ENCODE results near the gene TXNRD1.
"Not testable (repeated sequence)": the region's sequence is repeated elsewhere in the genome, so short reads cannot be mapped to it uniquely, and the experiment has no call there.

The TXNRD1 gene

DNA sequence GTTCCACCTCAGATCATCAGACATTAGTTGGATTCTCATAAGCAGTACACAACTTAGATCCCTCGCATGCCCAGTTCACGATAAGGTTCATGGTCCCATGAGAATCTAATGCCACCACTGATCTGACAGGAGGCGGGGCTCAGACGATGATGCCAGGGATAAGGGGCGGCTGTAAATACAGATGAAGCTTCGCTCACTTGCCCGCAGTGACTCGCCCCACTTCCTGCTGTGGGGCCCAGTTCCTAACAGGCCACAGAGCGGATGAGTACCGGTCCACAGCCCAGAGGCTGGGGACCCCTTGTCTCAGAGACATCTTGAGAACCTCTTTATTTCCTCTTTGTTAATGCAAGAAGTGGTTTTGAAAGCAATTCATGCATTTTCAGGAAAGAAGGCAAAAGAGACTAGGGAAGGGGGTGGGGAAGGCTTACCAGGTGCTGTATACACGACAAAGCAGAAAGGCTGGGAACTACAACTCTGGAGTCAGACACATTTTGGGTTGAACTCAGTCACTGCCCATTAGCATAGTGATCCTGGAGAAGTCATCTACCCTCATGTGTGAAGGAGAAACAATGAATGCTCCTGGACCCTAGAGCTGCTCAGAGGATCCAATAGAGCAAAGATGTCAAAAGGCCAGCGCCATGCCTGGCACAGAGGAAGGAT, 156.6 kb downstream of the TXNRD1 start:
- peak; percentile 7 for DNase-seq (ENCODE audit: low spot score)

DNA sequence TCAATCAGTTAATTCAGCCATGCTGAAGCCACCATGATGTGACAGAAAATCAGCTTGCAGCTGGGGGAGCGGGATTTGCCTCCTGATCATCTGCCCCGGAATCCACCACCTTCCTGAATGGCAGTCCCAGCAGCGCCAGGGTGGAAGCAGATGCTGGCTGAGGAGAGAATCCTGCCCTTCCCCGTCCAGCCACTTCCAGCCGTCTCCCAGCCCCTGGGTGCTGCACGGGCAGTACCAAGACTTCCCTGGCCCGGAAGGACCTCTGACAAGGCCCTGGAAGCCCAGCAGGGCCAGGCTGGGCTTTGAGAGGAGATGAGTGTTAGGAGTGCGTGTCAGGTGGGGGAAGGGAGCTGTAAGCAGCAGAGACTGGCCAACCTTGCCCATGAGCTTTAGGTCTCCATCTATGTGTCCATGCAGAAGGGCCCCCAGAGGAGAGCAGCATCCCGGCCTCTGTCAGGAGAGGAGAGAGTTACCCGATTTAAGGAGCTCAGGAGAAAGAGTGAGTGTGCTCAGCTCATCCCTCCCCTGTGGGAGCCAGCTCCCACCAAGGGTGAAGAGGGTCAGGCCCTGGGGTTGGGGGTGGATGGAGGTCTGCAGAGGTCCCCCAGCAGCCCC, 157.2 kb downstream of the TXNRD1 start:
- no peak for DNase-seq (ENCODE audit: low spot score)

DNA sequence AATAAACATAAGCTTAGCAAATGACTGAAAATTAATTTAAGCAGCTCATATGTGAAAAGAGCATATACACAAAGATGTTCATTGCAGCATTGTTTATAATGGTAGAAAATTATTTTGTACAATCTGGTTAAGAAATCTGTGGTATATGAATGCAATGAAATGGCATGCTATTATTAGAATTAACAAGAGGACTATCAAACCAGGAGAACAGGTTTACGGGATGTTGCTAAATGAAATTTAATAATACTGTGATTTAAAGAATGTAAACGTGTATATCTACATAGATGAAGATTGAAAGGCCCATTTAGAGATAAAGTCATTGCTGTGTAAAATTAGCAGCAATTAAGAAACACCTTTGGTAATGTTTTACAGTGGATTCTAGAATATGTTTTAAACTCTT, 158.5 kb downstream of the TXNRD1 start:
- no peak for DNase-seq (ENCODE audit: low spot score)

DNA sequence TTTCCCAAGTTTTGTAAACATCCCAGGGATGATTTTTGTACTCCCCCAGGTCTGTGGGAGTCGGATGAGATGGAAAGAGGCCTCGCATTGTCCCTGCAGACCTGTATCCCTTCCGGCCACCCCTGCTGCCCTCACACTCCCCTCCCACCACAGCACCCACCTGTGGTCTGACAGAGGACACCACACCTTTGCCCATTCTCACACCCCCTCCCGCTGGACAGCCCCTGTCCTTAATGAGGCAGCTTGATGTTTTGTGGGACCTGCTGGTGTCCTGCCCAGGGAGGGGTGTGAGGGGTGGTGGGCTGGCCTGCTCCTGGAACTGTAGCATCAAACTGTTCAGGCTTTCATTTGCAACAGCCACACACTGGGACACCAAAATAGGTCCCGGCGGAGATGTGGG, 159.2 kb downstream of the TXNRD1 start:
- no peak for DNase-seq (ENCODE audit: low spot score)

DNA sequence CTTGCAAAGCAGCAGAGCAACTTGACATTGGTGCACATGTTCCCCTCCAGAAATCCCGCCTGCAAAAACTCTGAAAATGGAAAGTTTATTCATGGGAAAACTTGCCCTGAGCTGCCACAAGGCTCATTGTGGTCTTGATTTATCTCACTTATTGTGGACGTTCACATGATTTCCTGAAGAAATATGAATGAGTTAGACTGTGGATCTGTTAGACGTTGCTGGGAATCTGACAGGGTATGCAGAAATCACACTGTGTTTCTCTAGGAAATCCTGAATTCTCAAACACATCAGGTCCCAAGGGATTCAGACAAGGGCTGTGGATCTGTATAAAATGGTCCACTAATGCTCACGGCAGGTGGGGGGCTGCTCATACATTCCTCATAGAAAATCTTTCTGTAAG, 160.2 kb downstream of the TXNRD1 start:
- DNase-seq (ENCODE audit: low spot score), result no peak

DNA sequence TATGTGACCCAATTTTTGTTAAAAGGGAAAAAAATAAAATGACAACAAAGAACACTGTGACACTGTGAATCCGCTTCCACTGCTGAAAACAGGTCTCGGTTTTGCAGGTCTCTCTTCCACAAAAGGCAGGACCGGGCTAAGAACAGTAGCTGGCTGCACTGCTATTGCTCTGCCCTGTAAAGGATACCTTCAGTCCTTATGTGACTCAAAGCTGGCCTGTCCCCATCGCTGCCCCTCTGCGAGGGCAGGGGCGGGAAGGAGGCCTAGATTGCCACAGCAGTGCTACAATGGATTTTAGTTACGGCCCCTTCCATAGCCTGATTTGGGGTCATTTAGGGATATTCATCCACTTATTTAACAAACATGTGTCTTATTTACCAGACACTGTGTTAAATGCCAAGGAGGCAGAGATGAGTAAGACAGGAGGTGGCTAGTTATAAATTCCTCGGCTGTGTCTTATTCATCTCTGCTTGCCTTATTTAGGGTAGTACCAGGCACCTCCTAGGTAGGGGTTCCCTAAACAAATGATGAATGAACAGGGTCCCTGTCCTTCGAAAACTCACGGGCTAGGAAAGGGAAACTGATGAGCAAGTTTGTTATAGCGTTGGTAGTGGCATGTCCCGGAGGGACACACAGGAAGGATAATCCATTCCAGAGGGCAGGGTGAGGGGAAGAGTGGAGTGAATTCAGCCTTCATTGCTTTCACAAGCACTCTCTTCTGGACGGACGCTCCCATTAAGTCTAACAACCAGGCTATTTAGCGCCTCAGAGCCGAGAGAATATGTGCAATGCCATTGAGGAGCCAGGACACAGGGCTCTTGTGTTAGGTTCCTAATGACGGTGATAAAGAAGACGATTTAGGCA, 161.3 kb downstream of the TXNRD1 start:
- no peak for DNase-seq (ENCODE audit: low spot score)

DNA sequence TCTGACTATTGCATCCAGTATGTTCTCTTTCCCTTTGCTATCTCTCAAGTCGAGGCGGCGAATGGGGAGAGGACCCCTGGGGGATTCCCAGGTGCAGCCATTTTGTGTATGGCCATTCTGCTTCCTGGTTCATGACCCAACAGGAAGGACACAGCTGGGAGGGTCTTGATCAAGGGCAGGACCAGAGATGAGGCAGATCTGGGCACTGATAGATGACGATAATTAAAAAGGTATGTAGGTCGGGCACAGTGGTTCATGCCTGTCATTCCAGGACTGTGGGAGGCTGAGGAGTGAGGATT, 161.9 kb downstream of the TXNRD1 start:
- no peak for DNase-seq (ENCODE audit: low spot score)

DNA sequence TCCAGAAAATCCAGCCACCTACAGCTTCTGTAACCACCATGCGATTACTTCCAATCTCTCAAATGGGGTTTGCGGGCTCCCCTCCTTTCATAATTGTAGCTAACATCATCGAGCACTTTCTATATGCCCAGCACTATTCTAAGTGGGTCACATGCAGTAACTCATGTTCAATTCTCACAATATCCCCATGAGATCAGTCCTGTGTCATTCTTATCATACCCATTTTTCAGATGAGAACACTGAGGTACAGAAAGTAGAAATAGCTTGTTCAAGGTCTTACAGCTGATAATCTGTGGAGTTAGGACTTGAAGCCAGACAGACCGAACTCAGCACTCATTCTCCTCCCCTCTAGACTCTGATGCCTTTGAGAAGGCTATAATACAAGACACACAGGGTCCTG, 162.8 kb downstream of the TXNRD1 start:
- DNase-seq (ENCODE audit: low spot score), result no peak

DNA sequence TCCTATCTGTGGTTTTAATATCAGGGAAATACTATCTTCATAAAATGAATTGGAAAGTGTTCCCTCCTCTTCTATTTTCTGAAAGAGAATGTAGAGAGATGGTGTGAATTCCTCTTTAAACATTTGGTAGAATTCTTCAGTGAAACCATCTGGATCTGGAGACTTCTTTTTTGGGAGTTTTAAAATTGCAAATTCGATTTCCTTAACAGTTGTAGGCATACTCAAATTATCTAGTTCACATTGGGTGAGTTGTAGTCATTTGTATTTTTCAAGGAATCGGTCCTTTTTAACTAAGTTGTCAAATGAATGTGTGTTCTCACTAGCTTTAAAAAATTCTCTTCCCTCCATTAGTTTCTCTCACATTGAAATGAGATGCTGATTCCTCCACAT, 165.8 kb downstream of the TXNRD1 start:
- no peak for DNase-seq (ENCODE audit: low spot score)

DNA sequence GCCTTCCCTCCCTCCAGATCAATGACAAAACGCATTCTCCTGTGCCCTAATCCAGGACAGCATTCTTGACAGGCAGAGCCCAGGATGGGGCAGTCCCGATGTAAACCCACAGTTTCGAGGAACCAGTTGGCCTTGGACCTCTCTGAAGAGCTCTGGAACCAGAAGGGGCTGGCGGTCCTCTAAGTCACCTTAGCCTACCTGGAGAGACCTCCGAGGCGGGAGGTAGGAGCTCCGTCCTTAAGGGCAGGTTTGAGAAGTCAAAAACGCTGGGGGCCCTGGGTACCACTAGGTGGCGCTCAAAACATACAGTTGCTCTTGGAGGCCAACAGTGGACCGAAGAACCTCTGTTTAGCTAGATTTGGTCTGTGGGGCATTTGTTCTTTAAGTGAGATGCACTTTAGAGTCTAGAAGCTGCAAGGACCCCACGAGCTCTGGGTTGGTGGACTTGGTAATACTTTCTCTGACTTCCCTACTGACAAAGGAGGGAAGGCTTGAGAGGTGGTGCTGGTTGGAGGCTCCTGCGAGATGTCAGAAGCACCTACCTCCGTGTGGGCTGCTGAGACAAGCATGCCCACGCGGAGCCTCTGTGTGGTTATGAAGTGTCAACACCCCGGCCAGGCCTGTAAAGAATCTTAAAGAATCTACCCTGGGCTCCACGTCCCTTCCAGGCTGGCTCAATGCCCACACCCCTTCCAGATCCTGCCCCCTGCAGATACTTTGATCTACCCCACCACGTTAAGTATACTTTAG, 166.3 kb downstream of the TXNRD1 start:
- peak; percentile 87 for DNase-seq (ENCODE audit: low spot score)

DNA sequence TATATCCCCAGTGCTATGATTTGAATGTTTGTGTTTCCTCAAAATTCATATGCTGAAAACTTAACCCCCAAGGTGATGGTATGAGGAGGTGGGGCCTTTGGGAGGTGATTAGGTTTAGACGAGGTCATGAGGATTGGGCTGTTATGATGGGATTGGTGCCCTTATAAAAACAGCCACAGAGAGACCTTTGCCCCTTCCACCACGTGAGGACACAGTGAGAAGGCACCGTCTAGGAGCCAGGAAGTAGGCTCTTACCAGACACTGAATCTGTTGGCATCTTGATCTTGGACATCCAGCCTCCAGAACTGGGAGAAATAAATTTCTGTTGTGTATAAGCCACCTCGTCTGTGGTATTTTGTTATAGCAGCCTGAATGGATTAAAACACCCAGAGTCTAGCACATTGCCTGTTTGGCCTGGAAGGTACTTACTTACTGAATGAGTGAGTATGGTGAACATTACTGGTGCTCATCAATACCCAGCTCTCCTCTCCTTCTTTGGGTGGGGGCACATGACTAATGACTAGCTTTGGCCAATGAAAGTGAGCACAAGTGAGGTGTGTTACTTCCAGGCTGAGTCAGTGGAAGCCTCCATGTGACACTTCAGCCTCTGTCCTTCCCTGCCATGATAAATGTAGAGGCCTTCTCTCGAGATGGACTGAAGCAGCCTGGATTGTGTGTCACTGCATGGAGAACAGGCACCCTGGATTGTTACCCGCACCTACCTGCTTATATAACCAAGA, 168.7 kb downstream of the TXNRD1 start:
- DNase-seq (ENCODE audit: low spot score), result peak; percentile 3

DNA sequence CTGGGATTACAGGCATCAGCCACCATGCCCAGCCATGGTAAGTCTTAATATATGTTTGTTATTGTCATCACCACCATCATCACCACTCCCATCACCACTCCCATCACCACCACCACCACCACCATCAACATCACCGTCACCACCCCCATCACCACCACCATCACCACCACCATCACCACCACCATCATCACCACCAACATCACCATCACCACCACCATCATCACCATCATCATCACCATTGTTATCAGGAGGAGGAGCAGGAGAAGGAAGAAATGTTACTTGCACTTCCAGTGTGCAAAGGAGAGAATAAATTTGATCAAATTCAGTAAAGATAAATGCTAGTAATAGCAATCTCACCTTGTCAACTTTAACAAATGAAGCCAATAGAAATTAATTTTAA, 169.9 kb downstream of the TXNRD1 start:
- DNase-seq (ENCODE audit: low spot score), result no peak

DNA sequence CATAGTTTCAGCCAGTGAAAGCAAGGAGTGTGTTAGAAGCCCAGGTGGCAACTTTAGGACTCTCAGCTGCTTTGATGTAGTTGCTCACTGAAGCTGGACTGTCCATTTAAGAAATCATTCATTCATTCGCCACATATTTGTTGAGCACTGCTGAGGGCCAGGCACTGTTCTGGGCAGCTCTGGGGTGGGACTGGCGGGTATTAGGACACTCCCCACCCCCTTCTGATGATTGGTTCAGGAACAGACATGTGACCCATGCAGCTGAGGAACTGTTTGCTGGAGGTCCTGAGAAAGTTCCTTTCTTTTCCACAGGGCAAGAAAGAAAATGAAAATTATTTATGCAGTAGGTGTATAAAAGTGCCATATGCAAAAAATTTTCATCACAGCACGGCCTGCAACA, 170.9 kb downstream of the TXNRD1 start:
- no peak for DNase-seq (ENCODE audit: low spot score)

DNA sequence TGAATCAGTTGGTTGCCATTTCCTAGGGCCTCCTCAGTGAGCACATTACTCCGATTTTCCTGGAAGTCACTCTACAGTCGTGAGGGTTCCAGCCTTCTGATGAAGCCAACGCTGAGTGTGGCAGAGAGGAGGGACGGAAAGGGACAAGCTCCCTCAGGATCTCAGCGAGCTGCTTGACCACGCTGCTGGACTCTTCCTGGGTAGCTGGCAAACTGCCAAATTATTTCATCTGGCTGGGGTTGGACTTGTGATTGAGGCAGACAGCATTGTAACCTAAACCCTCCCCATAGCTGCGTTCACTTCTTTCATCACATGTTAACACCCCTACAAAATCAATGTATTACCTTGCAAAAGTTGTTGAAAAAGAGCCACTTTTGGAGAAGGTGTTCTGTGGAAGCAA, 171.6 kb downstream of the TXNRD1 start:
- no peak for DNase-seq (ENCODE audit: low spot score)

DNA sequence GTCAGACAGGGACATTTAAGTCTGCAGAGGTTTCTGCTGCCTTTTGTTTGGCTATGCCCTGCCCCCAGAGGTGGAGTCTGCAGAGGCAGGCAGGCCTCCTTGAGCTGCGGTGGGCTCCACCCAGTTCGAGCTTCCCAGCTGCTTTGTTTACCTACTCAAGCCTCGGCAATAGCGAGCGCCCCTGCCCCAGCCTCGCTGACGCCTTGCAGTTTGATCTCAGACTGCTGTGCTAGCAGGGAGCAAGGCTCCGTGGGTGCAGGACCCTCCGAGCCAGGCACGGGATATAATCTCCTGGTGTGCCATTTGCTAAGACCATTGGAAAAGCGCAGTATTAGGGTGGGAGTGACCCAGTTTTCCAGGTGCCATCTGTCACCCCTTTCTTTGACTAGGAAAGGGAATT, 178.5 kb downstream of the TXNRD1 start:
- not testable (repeated sequence) for DNase-seq (ENCODE audit: low spot score)
